Stimulated activated naive CD8-positive, alpha-beta T cell treated with anti-CD3 and anti-CD28 coated beads, Interleukin-15, Interleukin-2, amounts not matched to agents 100 ng/mL and 50 ng/mL, for 24 hours (primary cell): ENCODE measurements around the gene NAP1L4.

ENCODE experiments used
- H3K27ac Mint-ChIP-seq: one replicate; pipeline ENCODE4 v1.8.0; 2021; ENCODE audit warnings: mild to moderate bottlenecking, mixed read lengths
- H3K27me3 Mint-ChIP-seq: one replicate; pipeline ENCODE4 v1.8.0; 2021; ENCODE audit warnings: mixed read lengths
- H3K36me3 Mint-ChIP-seq: one replicate; pipeline ENCODE4 v1.8.0; 2021; ENCODE audit warnings: low read depth, mixed read lengths
- H3K4me1 Mint-ChIP-seq: one replicate; pipeline ENCODE4 v1.8.0; 2021; ENCODE audit warnings: low read depth, mixed read lengths
- H3K4me3 Mint-ChIP-seq: one replicate; pipeline ENCODE4 v1.8.0; 2021; ENCODE audit warnings: mild to moderate bottlenecking, mixed read lengths
- H3K9me3 Mint-ChIP-seq: one replicate; pipeline ENCODE4 v1.8.0; 2021; ENCODE audit warnings: mixed read lengths

The NAP1L4 gene

DNA sequence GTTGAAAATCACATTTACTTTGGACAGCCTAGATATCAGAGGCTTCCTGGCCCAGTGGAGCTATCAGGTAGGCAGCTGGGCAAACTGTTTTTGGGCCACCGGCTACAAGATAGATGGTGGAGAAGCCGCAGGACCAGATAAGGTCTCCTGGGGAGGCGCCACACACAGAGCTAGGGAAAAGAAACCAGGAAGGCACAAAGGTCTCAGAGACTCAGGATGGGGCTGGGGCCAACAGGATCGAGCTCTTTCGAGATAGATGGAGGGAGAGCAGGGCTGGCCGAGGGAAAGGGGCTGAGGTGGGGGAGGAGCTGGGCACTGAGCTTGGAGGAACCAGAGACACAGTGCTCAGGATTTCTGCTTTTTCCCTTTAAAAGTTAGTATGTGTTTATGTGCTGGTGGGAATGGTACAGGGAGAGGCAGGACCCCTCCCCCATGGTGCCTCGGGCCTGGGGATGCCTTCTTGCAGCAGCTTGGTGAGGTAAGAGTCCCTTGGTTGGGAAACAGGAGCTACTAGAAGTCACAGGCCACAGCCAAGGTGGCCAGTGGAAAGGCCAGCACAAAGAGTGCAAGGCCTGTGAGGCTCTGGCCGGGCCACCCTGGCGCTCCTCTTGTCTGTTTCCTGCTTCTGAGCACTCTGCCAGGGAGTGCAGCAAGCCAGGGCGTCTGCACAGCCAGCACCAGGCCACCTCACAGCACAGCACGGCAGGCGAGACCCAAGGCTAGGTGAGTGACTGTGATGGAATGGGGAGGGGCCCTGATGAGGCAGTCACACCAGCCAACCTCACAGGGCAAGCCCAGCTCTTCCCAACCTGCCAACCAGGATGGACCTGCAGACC is 11.5 kb upstream of the NAP1L4 start:
- no peak overlapping the region for H3K4me3 Mint-ChIP-seq
- H3K27ac Mint-ChIP-seq: no peak overlapping the region
- H3K9me3 Mint-ChIP-seq: no peaks in the 10 kb centered on the region
- H3K36me3 Mint-ChIP-seq: peaks cover 56% of the 10 kb centered on the region
- H3K27me3 Mint-ChIP-seq: no peaks in the 10 kb centered on the region
- H3K4me1 Mint-ChIP-seq: peaks cover 22% of the 10 kb centered on the region

DNA sequence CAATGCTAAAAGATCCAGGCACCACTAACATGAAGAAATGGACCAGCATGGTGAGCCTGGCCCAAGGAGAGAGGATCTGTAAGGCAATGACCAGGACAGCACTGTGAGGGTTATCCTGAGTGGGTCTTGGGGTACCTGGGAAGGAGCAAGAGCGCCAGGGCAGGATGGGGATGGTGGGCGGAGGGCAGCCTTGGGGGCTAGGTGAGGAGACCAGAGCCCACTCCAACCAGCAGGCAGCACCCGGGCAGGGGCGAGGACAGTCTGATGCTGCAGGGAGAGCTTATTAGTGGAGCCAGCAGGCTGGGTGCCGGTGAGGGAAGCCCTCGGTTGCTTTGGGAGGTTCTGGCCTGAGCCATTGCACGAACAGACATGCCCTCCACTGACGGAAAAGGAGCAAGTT is 10.7 kb upstream of the NAP1L4 start:
- no peak overlapping the region for H3K4me3 Mint-ChIP-seq
- H3K4me1 Mint-ChIP-seq: peaks cover 17% of the 10 kb centered on the region
- peaks cover 56% of the 10 kb centered on the region for H3K36me3 Mint-ChIP-seq
- H3K27me3 Mint-ChIP-seq: no peaks in the 10 kb centered on the region
- H3K27ac Mint-ChIP-seq: no peak overlapping the region
- no peaks in the 10 kb centered on the region for H3K9me3 Mint-ChIP-seq

DNA sequence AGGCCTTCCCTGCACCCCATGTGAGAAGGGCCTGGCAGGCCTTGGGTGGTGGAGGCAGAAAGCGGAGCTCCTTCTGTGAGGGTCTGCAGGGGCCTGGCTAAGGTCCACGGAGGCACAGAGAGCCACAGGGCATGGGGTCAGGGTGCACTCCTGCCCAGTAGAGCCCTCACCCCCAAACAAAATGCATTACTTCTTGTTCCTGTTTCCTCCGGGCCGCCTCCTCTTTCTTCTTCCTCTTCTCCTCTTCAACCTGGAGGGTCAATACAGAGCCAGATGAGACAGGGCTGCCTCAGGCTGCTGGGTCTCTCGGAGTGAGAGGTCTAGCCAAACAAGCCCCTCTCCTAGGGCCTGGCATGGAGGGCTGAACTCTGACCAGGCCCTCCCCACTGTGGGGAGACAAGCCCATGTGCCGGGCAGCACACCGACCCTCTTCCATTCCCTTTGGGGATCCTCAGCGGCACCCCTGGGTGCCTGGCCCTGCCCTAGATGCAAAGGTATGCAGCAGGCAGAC is 10.3 kb upstream of the NAP1L4 start:
- H3K4me1 Mint-ChIP-seq: peaks cover 12% of the 10 kb centered on the region
- H3K27ac Mint-ChIP-seq: no peak overlapping the region
- no peaks in the 10 kb centered on the region for H3K27me3 Mint-ChIP-seq
- peaks cover 56% of the 10 kb centered on the region for H3K36me3 Mint-ChIP-seq
- no peaks in the 10 kb centered on the region for H3K9me3 Mint-ChIP-seq
- no peak overlapping the region for H3K4me3 Mint-ChIP-seq

DNA sequence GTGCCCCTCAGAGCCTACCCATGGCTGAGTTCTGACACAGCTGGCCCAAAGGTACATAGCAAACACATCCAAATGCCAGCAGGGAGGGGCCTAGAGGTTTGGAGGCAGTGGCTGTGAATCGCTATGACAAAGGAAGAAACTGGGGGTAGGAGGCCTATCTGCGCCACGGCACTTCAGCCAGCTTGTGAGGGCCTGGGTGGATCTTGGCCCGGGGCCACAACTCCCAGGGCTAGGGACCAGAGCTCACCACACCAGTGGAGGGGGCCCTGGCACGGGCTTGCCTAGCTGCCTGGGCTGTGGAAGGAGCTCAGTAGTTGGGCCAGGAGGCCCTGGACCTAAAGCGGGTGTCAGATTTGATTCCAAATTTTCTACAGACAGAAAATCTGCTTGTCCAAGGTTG is 9.4 kb upstream of the NAP1L4 start:
- H3K4me3 Mint-ChIP-seq: no peak overlapping the region
- H3K27ac Mint-ChIP-seq: no peak overlapping the region
- no peaks in the 10 kb centered on the region for H3K27me3 Mint-ChIP-seq
- peaks cover 5% of the 10 kb centered on the region for H3K4me1 Mint-ChIP-seq
- no peaks in the 10 kb centered on the region for H3K9me3 Mint-ChIP-seq
- H3K36me3 Mint-ChIP-seq: peaks cover 56% of the 10 kb centered on the region

DNA sequence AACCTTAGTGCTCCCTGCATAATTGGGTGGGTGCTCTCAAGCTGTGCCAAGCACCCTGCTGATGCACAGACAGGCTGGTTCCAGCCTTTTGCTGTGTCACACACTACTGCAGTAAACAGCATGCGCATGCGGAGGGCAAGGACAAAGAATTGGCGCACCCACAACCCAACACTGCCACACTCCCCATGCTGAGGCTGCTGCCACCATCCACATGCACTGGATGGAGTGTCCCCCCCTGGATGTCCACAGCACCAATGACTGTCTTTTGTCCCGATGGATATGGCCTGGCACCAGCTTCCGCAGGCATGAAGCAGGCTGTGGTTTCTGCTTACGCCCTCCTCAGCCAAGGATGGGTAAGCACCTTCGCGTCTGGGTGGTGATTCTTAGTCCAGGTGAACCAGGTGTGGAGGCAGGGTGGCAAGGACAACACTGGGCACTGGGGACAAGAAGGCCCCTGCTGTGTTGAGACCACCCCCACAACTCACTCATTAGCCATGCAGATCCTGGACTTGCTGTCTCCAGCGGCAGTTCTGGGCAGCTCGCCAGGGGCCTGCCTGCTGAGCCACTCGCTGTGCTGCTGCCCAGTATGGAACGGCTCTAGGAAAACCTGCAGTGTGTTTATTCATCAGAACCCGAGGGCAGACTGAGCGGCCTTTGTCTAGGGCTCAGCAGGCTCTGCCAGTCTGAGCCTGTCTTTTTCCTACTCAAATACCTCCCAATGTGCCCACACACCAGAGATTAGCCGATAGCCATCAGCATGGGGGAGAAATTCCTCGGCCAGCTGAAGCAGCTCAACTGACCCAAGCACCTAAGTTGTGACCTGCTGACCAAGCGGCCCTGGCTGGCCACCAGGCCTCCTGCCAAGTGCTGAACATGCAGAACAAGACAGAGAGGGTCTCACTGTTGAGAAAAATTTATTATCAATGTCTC is 8.2 kb upstream of the NAP1L4 start:
- Mint-ChIP-seq H3K27ac (no peak overlapping the region), H3K27me3 (no peaks in the 10 kb centered on the region), H3K4me1 (no peaks in the 10 kb centered on the region), H3K9me3 (no peaks in the 10 kb centered on the region), H3K4me3 (no peak overlapping the region), H3K36me3 (peaks cover 50% of the 10 kb centered on the region)

DNA sequence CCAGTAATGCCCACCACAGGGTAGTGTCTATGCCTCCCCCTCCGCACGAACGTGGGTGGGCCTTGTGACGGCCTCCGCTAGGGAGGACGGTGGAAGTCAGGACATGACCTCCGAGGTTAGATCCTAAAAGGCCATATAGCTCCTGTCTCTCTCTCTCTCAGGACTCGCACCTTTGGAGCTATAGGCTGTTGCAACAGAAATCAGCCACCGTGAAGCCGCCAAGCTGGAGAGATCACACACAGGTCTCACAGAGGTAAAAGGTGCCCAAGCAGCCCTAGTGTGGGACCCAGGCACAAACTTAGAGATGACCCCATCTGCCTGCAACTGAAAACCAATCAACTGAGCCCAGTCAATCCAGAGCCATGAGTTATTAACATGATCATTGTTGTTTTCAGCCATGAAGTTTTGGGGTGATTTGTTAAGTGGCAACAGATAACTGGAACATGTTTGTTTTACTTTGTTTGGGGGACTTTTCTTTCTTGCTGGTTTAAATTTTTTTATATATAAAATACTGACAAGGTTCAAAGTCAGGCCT is 7.4 kb upstream of the NAP1L4 start:
- Mint-ChIP-seq H3K27me3 (no peaks in the 10 kb centered on the region), H3K4me3 (no peak overlapping the region), H3K4me1 (no peaks in the 10 kb centered on the region), H3K9me3 (no peaks in the 10 kb centered on the region), H3K36me3 (peaks cover 47% of the 10 kb centered on the region), H3K27ac (no peak overlapping the region)

DNA sequence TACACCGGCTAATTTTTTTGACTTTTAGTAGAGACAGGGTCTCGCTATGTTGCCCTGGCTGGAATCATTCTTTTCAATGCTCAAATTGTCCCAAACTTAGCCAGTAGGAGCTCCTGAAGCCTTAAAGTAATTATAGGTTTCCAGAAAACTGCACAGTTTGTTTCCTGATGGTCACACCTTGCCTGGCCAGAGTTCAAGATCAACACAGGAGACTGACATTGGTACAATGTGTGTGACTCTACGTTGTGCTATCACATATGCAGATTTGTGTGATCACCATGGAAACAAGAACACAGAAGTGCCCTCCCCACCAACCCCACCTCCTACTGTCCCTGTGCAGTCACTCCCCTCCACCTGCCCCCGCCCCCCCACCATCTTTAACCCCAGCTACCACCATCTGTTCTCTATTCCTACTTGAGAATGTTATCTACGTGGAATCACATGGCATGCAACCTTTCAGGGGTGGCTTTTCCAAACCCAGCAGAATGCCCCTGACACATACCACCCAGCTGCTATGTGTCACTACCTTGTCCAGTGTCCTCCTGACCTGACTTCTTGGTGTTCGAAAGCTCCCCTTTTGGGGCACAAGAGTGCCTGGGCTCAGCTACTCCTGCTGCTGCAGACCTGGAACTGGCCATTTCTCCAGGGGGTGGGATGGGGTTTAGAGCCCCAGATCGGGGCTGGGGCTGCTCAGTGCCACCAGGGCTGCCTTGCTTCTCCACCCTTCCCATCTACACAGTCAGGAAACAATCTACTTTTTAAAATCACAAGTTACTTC is 6.1 kb upstream of the NAP1L4 start:
- Mint-ChIP-seq H3K36me3 (peaks cover 35% of the 10 kb centered on the region), H3K27ac (no peak overlapping the region), H3K4me3 (no peak overlapping the region), H3K9me3 (no peaks in the 10 kb centered on the region), H3K27me3 (no peaks in the 10 kb centered on the region), H3K4me1 (no peaks in the 10 kb centered on the region)

DNA sequence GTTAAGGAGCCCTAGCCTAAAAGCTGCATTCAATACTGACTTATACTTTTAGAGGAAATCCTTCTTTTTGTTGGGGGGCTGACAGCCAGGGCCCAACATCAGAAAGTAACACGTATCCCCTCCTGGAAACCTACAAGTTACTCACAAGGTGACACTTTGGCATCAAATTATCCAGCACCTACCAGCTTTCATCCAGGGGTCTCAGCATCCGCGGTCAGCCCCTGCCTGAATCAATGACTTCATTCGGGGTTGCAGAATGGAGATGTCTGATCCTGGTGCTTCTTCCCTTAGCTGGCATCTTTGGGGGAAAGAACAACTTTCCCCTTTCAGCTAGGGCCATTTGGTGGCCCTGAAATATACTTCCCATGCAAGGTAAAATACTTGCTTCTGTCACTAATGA is 5.3 kb upstream of the NAP1L4 start:
- Mint-ChIP-seq H3K27me3 (no peaks in the 10 kb centered on the region), H3K36me3 (peaks cover 29% of the 10 kb centered on the region), H3K27ac (no peak overlapping the region), H3K4me1 (no peaks in the 10 kb centered on the region), H3K9me3 (no peaks in the 10 kb centered on the region), H3K4me3 (no peak overlapping the region)

DNA sequence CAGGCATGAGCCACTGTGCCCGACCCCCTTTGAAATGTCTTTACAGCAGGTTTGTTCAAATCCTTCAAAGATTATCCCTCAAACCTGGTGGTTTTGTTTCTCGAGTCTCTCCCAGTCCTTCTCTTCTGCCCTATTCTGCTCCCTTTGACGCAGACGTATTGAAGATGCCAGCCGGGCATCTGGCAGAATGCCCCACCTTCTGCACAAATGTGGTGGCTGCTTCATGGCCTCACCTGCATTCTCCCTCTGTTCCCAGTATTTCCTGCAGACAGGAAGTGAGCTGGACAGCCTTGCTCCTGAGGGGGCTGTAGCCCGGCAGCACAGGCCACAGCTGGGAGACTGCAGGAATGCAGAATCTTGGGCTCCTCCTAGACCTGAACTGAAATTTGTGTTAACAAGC is 4.8 kb upstream of the NAP1L4 start:
- Mint-ChIP-seq H3K27me3 (no peaks in the 10 kb centered on the region), H3K27ac (no peak overlapping the region), H3K9me3 (no peaks in the 10 kb centered on the region)

DNA sequence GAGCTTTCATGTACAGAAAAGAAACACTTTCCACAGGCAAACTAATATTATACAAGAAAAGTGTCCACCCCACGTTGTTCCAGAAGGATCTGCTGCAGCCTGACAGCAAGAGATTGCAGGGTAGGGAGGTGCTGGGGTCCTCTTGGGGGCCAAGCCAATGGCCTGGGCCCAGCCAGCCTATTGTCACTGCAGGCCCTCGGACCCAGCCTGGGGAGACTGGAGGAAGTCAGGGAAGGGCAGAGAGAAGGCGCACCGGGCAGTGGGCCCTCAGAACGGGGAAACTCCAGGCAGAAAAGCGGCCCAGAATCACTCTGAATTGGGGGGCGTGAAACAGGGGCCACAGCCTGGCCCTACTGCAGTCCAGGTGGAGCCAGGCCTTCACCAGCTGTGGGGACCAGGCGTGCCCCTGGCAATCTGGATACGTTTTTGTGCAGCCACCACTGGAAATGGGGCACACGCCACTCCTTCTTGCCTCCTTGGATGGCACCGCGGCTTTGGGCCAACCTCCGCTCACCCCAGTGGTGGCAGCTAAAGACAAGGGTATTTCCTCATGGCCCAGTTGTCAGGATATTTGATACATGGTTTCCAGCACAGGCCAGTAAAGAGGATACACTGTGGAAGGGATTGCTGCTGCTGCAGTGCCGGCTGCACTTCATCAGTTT is 3.9 kb upstream of the NAP1L4 start:
- no peaks in the 10 kb centered on the region for H3K4me1 Mint-ChIP-seq
- no peaks in the 10 kb centered on the region for H3K27me3 Mint-ChIP-seq
- peaks cover 23% of the 10 kb centered on the region for H3K36me3 Mint-ChIP-seq
- H3K9me3 Mint-ChIP-seq: no peaks in the 10 kb centered on the region
- no peak overlapping the region for H3K27ac Mint-ChIP-seq
- no peak overlapping the region for H3K4me3 Mint-ChIP-seq

More for the DNA sequence above, 4.8 kb upstream of the NAP1L4 start:
- no peaks in the 10 kb centered on the region for H3K4me1 Mint-ChIP-seq
- no peak overlapping the region for H3K4me3 Mint-ChIP-seq
- H3K36me3 Mint-ChIP-seq: peaks cover 26% of the 10 kb centered on the region

DNA sequence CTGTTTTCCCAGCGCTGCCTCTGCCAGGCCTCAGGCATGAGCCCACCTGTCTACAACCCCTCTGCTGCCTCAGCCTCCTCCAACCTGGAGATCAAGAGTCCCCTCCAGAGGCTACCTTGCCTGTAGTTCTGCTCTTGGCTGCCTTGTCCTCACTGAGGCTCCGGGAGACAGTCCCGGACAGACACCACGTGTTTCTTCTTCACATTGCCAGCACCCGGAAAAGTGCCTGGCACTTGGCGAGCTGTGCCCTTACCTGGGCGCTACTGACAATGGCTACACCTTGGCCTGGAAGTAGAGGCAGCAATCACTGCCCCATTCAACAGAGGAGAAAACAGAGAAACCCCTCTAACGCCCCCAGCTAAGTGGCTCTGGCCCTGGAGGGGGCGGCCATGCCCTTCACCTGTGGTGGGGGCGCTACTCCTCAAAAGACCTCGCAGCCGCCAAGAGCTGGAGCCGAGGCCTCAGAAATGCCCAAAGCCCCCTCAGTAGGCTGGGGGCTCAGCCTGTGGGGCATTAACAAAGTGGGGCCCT is 3.0 kb upstream of the NAP1L4 start:
- Mint-ChIP-seq H3K4me1 (peaks cover 3% of the 10 kb centered on the region), H3K4me3 (no peak overlapping the region), H3K36me3 (peaks cover 18% of the 10 kb centered on the region), H3K27me3 (no peaks in the 10 kb centered on the region), H3K27ac (no peak overlapping the region), H3K9me3 (no peaks in the 10 kb centered on the region)

DNA sequence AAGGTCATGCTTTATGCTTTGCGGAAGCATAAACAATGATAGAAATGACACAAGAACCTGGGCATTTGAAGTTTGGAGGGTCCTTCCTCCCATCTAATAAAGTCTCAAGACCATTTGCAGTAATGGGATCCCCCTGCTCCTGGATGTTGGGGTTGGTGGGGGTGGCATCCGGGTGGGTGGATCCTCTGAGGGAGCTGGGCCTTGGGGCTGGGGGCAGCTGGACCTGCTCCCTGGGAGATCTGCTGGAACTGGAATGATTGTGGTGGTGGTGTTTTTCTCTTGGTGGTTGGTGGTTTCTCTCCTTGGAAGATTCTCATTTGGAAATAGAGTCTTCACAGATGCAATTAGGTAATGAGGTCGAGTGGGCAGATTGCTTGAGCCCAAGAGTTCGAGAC is 2.2 kb upstream of the NAP1L4 start:
- peak overlapping the region; percentile 32 for H3K4me3 Mint-ChIP-seq
- H3K27me3 Mint-ChIP-seq: no peaks in the 10 kb centered on the region
- H3K4me1 Mint-ChIP-seq: peaks cover 11% of the 10 kb centered on the region
- peaks cover 16% of the 10 kb centered on the region for H3K36me3 Mint-ChIP-seq
- no peak overlapping the region for H3K27ac Mint-ChIP-seq
- no peaks in the 10 kb centered on the region for H3K9me3 Mint-ChIP-seq

DNA sequence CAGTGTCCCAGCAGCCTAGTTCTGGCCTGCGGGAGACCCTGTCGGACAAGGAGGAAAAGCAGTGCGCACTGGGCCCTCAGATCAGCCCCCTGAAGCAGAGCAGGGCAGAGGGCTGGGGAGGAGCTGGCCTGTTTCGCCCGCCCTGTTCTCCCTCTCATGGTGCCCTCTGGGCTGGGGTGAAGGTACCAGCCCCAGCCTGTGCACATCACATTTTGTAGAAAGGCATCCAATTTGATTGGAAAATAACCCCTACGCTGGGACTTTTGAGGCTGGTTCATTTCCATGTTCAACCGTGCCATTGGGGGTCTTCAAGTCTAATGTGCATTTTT is 832 bp upstream of the NAP1L4 start:
- Mint-ChIP-seq H3K9me3 (no peaks in the 10 kb centered on the region), H3K27me3 (no peaks in the 10 kb centered on the region), H3K27ac (peak overlapping the region; percentile 98), H3K4me1 (peaks cover 25% of the 10 kb centered on the region), H3K36me3 (peaks cover 30% of the 10 kb centered on the region), H3K4me3 (peak overlapping the region; percentile 93)
